Activated CD4-positive, alpha-beta T cell treated with anti-CD3 and anti-CD28 coated beads, Interleukin-2, amount 10 ng/mL, durations not matched to agents 24 days and 14 days (primary cell): ENCODE measurements around the gene FGF21. TPM values are rescaled to one million over a fixed set of nuclear protein-coding genes. Genes with fewer than 3 reads are reported as not detected.

Experiments
- DNase-seq: peaks from one replicate; pipeline ENCODE4 v3.0.0; 2022
- H3K27ac Mint-ChIP-seq: one replicate; pipeline ENCODE4 v1.8.0; 2022; ENCODE audit warnings: mild to moderate bottlenecking, mixed read lengths
- H3K27me3 Mint-ChIP-seq: one replicate; pipeline ENCODE4 v1.8.0; 2022; ENCODE audit warnings: mixed read lengths
- H3K36me3 Mint-ChIP-seq: one replicate; pipeline ENCODE4 v1.8.0; 2022; ENCODE audit warnings: low read depth, mild to moderate bottlenecking, mixed read lengths
- H3K4me1 Mint-ChIP-seq: one replicate; pipeline ENCODE4 v1.8.0; 2021; ENCODE audit warnings: mixed read lengths
- H3K4me3 Mint-ChIP-seq: one replicate; pipeline ENCODE4 v1.8.0; 2022; ENCODE audit warnings: mild to moderate bottlenecking, moderate library complexity, mixed read lengths
- H3K9me3 Mint-ChIP-seq: one replicate; pipeline ENCODE4 v1.8.0; 2021; ENCODE audit warnings: mixed read lengths
- intact Hi-C: fragments of 100-400 bp; cut with micrococcal nuclease; formaldehyde crosslinking; loops from one replicate; pipeline ENCODE4 v1.15.1; 2023
- total RNA-seq: library from RNA; stranded (reverse); gene quantifications from 2 replicates; pipeline ENCODE4 v1.2.3, GENCODE V29; 2022

The FGF21 gene
- total RNA-seq, 1 donor from 2014 or later: not detected

- no peaks in the 10 kb centered on the region for H3K36me3 Mint-ChIP-seq
- DNase-seq: peak; percentile 96
- peaks cover 11% of the 10 kb centered on the region for H3K4me1 Mint-ChIP-seq
- peak overlapping the region; percentile 80 for H3K27ac Mint-ChIP-seq
- peak overlapping the region; percentile 79 for H3K4me3 Mint-ChIP-seq
- H3K27me3 Mint-ChIP-seq: peaks cover 5% of the 10 kb centered on the region
- H3K9me3 Mint-ChIP-seq: no peaks in the 10 kb centered on the region
- intact Hi-C loops: loop anchor here (1.0 to 2.0 kb wide), 3 partner anchors 24 to 92 kb away; partner anchors contain the start of gene CA11
These were observed 16.5 kb upstream of the FGF21 start for GRCh38 chr19:48738557-48739403.

- H3K27ac Mint-ChIP-seq: no peak overlapping the region
- intact Hi-C loops: loop anchor here (1.0 to 2.0 kb wide), 2 partner anchors 65 to 93 kb away; partner anchors contain the start of gene CA11
- H3K4me3 Mint-ChIP-seq: peak overlapping the region; percentile 60
- no peaks in the 10 kb centered on the region for H3K9me3 Mint-ChIP-seq
- H3K27me3 Mint-ChIP-seq: peaks cover 8% of the 10 kb centered on the region
- no peaks in the 10 kb centered on the region for H3K36me3 Mint-ChIP-seq
- peak; percentile 66 for DNase-seq
- peaks cover 11% of the 10 kb centered on the region for H3K4me1 Mint-ChIP-seq
These were observed 15.7 kb upstream of the FGF21 start for GRCh38 chr19:48739404-48740163.

GRCh38 chr19:48740164-48740972 lies 15.0 kb upstream of the FGF21 start, which contains the start of gene RASIP1:
Gene RASIP1 (minus strand): TSS chr19:48740610. CDS start chr19:48740282, 328 bp downstream.
- Mint-ChIP-seq H3K9me3 (no peaks in the 10 kb centered on the region), H3K36me3 (no peaks in the 10 kb centered on the region), H3K4me1 (peaks cover 12% of the 10 kb centered on the region), H3K27ac (no peak within 1 kb of the TSS), H3K4me3 (peak within 1 kb of the TSS; percentile 60), H3K27me3 (peaks cover 8% of the 10 kb centered on the region)
- intact Hi-C loops: no loop called here
- peak; percentile 57 for DNase-seq

GRCh38 chr19:48741129-48741999 lies 14.0 kb upstream of the FGF21 start:
- intact Hi-C loops: no loop called here
- Mint-ChIP-seq H3K36me3 (no peaks in the 10 kb centered on the region), H3K4me3 (peak overlapping the region; percentile 43), H3K9me3 (no peaks in the 10 kb centered on the region), H3K27me3 (peaks cover 11% of the 10 kb centered on the region), H3K27ac (no peak overlapping the region), H3K4me1 (peaks cover 18% of the 10 kb centered on the region)
- peak; percentile 83 for DNase-seq

- Mint-ChIP-seq H3K27ac (no peak overlapping the region), H3K4me3 (no peak overlapping the region), H3K27me3 (peaks cover 11% of the 10 kb centered on the region), H3K9me3 (no peaks in the 10 kb centered on the region), H3K36me3 (no peaks in the 10 kb centered on the region), H3K4me1 (peaks cover 19% of the 10 kb centered on the region)
- no peak for DNase-seq
- intact Hi-C loops: no loop called here
These were observed 13.2 kb upstream of the FGF21 start for GRCh38 chr19:48742096-48742495.

GRCh38 chr19:48745208-48745995 lies 9.9 kb upstream of the FGF21 start:
- Mint-ChIP-seq H3K36me3 (no peaks in the 10 kb centered on the region), H3K9me3 (no peaks in the 10 kb centered on the region), H3K4me3 (no peak overlapping the region), H3K27me3 (peaks cover 8% of the 10 kb centered on the region), H3K27ac (peak overlapping the region; percentile 57), H3K4me1 (peaks cover 17% of the 10 kb centered on the region)
- intact Hi-C loops: loop anchor here (1.0 kb wide), 1 partner anchor 24 kb away; no protein-coding TSS in a partner anchor
- peak; percentile 86 for DNase-seq

- Mint-ChIP-seq H3K4me1 (peaks cover 15% of the 10 kb centered on the region), H3K27ac (no peak overlapping the region), H3K36me3 (no peaks in the 10 kb centered on the region), H3K9me3 (no peaks in the 10 kb centered on the region), H3K27me3 (peaks cover 11% of the 10 kb centered on the region), H3K4me3 (peak overlapping the region; percentile 70)
- intact Hi-C loops: no loop called here
- DNase-seq: no peak
These were observed 9.2 kb upstream of the FGF21 start for GRCh38 chr19:48746110-48746509.

GRCh38 chr19:48746738-48747575 lies 8.4 kb upstream of the FGF21 start, which contains the start of gene IZUMO1:
Gene IZUMO1 (minus strand): TSS chr19:48746909. CDS start chr19:48745859, 1,050 bp downstream.
- peaks cover 15% of the 10 kb centered on the region for H3K4me1 Mint-ChIP-seq
- no peaks in the 10 kb centered on the region for H3K36me3 Mint-ChIP-seq
- peaks cover 13% of the 10 kb centered on the region for H3K27me3 Mint-ChIP-seq

GRCh38 chr19:48749571-48750198 lies 5.6 kb upstream of the FGF21 start:
- Mint-ChIP-seq H3K4me3 (no peak overlapping the region), H3K9me3 (no peaks in the 10 kb centered on the region), H3K36me3 (no peaks in the 10 kb centered on the region), H3K27ac (no peak overlapping the region), H3K4me1 (peaks cover 26% of the 10 kb centered on the region), H3K27me3 (peaks cover 26% of the 10 kb centered on the region)
- no peak for DNase-seq
- intact Hi-C loops: no loop called here

More at GRCh38 chr19:48746738-48747575, 8.4 kb upstream of the FGF21 start, which contains the start of gene IZUMO1:
- intact Hi-C loops: no loop called here
- no peaks in the 10 kb centered on the region for H3K9me3 Mint-ChIP-seq
- H3K27ac Mint-ChIP-seq: peak within 1 kb of the TSS; percentile 20
- H3K4me3 Mint-ChIP-seq: peak within 1 kb of the TSS; percentile 70
- peak; percentile 90 for DNase-seq

- H3K9me3 Mint-ChIP-seq: no peaks in the 10 kb centered on the region
- intact Hi-C loops: no loop called here
- H3K4me3 Mint-ChIP-seq: no peak overlapping the region
- no peaks in the 10 kb centered on the region for H3K36me3 Mint-ChIP-seq
- DNase-seq: no peak
- H3K27me3 Mint-ChIP-seq: peaks cover 27% of the 10 kb centered on the region
- H3K4me1 Mint-ChIP-seq: peaks cover 26% of the 10 kb centered on the region
- H3K27ac Mint-ChIP-seq: no peak overlapping the region
These were observed 5.0 kb upstream of the FGF21 start for GRCh38 chr19:48750351-48750750.
